Measurements from ENCODE around the gene CTRB1.

The CTRB1 gene

GRCh38 chr16:75256059-75256571 is 37.3 kb downstream of the CTRB1 start:
- DNase-seq = no peak
- Histone ChIP-seq H3K4me1 (peaks cover 28% of the 10 kb centered on the region), H3K9me3 (no peaks in the 10 kb centered on the region), H3K4me3 (ENCODE audit: low read depth, low read length) (no peak overlapping the region), H3K36me3 (no peaks in the 10 kb centered on the region), H3K27me3 (no peaks in the 10 kb centered on the region)
- TF ChIP-seq CTCF (IDR thresholded peaks at IDR 0.05; ENCODE audit: low read depth, low read length) = no peak

- Histone ChIP-seq H3K9me3 (no peaks in the 10 kb centered on the region), H3K4me1 (peaks cover 27% of the 10 kb centered on the region), H3K4me3 (ENCODE audit: low read depth, low read length) (no peak overlapping the region), H3K36me3 (no peaks in the 10 kb centered on the region), H3K27me3 (no peaks in the 10 kb centered on the region)
- 0 out of 2 replicates have a peak, but pooled peaks have one; percentile 2 for TF ChIP-seq CTCF (IDR thresholded peaks at IDR 0.05; ENCODE audit: low read depth, low read length)
- peak; percentile 73 for DNase-seq
These were observed 38.0 kb downstream of the CTRB1 start for GRCh38 chr16:75256696-75257343.

GRCh38 chr16:75257886-75258806 is 39.4 kb downstream of the CTRB1 start:
- Histone ChIP-seq H3K4me1 (peaks cover 35% of the 10 kb centered on the region), H3K4me3 (ENCODE audit: low read depth, low read length) (no peak overlapping the region), H3K27me3 (no peaks in the 10 kb centered on the region), H3K9me3 (no peaks in the 10 kb centered on the region), H3K36me3 (no peaks in the 10 kb centered on the region)
- DNase-seq = no peak
- no peak for TF ChIP-seq CTCF (IDR thresholded peaks at IDR 0.05; ENCODE audit: low read depth, low read length)

GRCh38 chr16:75258807-75259141 is 40.0 kb downstream of the CTRB1 start:
- H3K4me1 ChIP-seq = peaks cover 39% of the 10 kb centered on the region
- H3K4me3 ChIP-seq (ENCODE audit: low read depth, low read length) = no peak overlapping the region
- no peaks in the 10 kb centered on the region for H3K36me3 ChIP-seq
- DNase-seq = no peak
- no peaks in the 10 kb centered on the region for H3K27me3 ChIP-seq
- TF ChIP-seq CTCF (IDR thresholded peaks at IDR 0.05; ENCODE audit: low read depth, low read length) = no peak
- H3K9me3 ChIP-seq = no peaks in the 10 kb centered on the region

- no peak for DNase-seq
- TF ChIP-seq CTCF (IDR thresholded peaks at IDR 0.05; ENCODE audit: low read depth, low read length) = no peak
- Histone ChIP-seq H3K27me3 (no peaks in the 10 kb centered on the region), H3K36me3 (no peaks in the 10 kb centered on the region), H3K4me3 (ENCODE audit: low read depth, low read length) (no peak overlapping the region), H3K4me1 (peaks cover 38% of the 10 kb centered on the region), H3K9me3 (no peaks in the 10 kb centered on the region)
These were observed 42.2 kb downstream of the CTRB1 start for GRCh38 chr16:75260851-75261589.

All from BE2C (cell line).